DND-41 (cell line): ENCODE data around the gene NAA16.

Experiments
- ATAC-seq: fragments of 200-7000 bp; cut with Tn5 transposase; 3 replicates; pipeline ENCODE4 v1.9.1; 2021; ENCODE audit warnings: low read depth; ENCODE audit not compliant: insufficient read depth
- DNase-seq: peaks from one replicate; pipeline ENCODE4 v3.0.0-alpha.2; 2020
- H2AFZ ChIP-seq: 2 replicates; pipeline ENCODE4 v1.6.0; 2012; ENCODE audit warnings: low read depth, low read length
- H3K27ac ChIP-seq: 2 replicates; pipeline ENCODE4 v1.5.1; 2012; ENCODE audit warnings: low read length, inconsistent platforms
- H3K27me3 ChIP-seq: fragments of 200-600 bp; sonication (generic); 2 replicates; pipeline ENCODE4 v1.6.0; 2012; ENCODE audit warnings: low read length, mild to moderate bottlenecking, inconsistent platforms; ENCODE audit not compliant: insufficient read depth, poor library complexity
- H3K36me3 ChIP-seq: 2 replicates; pipeline ENCODE4 v1.5.1; 2012; ENCODE audit warnings: low read length, inconsistent platforms; ENCODE audit not compliant: insufficient read depth
- H3K4me1 ChIP-seq: 2 replicates; pipeline ENCODE4 v1.5.1; 2012; ENCODE audit warnings: mild to moderate bottlenecking, low read length; ENCODE audit not compliant: insufficient read depth
- H3K4me2 ChIP-seq: 2 replicates; pipeline ENCODE4 v1.6.0; 2012; ENCODE audit warnings: mild to moderate bottlenecking, moderate library complexity, low read length, inconsistent platforms; ENCODE audit not compliant: insufficient read depth
- H3K4me3 ChIP-seq, 2 experiments: fragments of 200-600 bp in 1 of 2; shearing (Covaris generic) in 1 of 2; 2 replicates each; pipeline ENCODE4 v1.5.1; 2012 to 2016; ENCODE audit warnings: inconsistent platforms in 2 of 2, low read length in 2 of 2, mild to moderate bottlenecking in 2 of 2, low read depth in 1 of 2, moderate library complexity in 1 of 2
- H3K79me2 ChIP-seq: 2 replicates; pipeline ENCODE4 v1.6.0; 2012; ENCODE audit warnings: low read length, inconsistent platforms; ENCODE audit not compliant: insufficient read depth
- H3K9ac ChIP-seq: 2 replicates; pipeline ENCODE4 v1.6.0; 2012; ENCODE audit warnings: low read depth, mild to moderate bottlenecking, inconsistent platforms, low read length, moderate library complexity
- H3K9me3 ChIP-seq: 2 replicates; pipeline ENCODE4 v1.5.1; 2012; ENCODE audit warnings: low read length, moderate library complexity, mild to moderate bottlenecking, inconsistent platforms; ENCODE audit not compliant: insufficient read depth, severe bottlenecking
- H4K20me1 ChIP-seq: 2 replicates; pipeline ENCODE4 v1.6.0; 2012; ENCODE audit warnings: low read length; ENCODE audit not compliant: insufficient read depth
- CTCF ChIP-seq: IDR thresholded peaks from 2 replicates; pipeline ENCODE4 v1.5.1; 2012; ENCODE audit warnings: borderline replicate concordance, low read length, moderate library complexity, mild to moderate bottlenecking; ENCODE audit not compliant: poor library complexity, severe bottlenecking; ENCODE audit errors: extremely low read depth
- EZH2 ChIP-seq: IDR thresholded peaks from 3 replicates; pipeline ENCODE4 v1.6.1; 2012; ENCODE audit warnings: borderline replicate concordance, low read depth, mild to moderate bottlenecking, moderate library complexity, low read length, inconsistent platforms; ENCODE audit not compliant: severe bottlenecking

NAA16 gene

GRCh38 chr13:41306271-41307145 is 4.6 kb upstream of the NAA16 start:
- TF ChIP-seq EZH2 (no peak), CTCF (no peak)
- Histone ChIP-seq H3K4me1 (peaks cover 9% of the 10 kb centered on the region), H3K4me2 (no peak overlapping the region), H3K9ac (no peak overlapping the region), H3K79me2 (peaks cover 4% of the 10 kb centered on the region), H3K27me3 (no peaks in the 10 kb centered on the region), H3K9me3 (no peaks in the 10 kb centered on the region), H2AFZ (no peak overlapping the region), H4K20me1 (no peaks in the 10 kb centered on the region), H3K27ac (no peak overlapping the region), H3K36me3 (no peaks in the 10 kb centered on the region; the same call in 1 of the 2 replicates), H3K4me3 (no peak overlapping the region)
- ATAC-seq = no peak
- DNase-seq = no peak

DNA sequence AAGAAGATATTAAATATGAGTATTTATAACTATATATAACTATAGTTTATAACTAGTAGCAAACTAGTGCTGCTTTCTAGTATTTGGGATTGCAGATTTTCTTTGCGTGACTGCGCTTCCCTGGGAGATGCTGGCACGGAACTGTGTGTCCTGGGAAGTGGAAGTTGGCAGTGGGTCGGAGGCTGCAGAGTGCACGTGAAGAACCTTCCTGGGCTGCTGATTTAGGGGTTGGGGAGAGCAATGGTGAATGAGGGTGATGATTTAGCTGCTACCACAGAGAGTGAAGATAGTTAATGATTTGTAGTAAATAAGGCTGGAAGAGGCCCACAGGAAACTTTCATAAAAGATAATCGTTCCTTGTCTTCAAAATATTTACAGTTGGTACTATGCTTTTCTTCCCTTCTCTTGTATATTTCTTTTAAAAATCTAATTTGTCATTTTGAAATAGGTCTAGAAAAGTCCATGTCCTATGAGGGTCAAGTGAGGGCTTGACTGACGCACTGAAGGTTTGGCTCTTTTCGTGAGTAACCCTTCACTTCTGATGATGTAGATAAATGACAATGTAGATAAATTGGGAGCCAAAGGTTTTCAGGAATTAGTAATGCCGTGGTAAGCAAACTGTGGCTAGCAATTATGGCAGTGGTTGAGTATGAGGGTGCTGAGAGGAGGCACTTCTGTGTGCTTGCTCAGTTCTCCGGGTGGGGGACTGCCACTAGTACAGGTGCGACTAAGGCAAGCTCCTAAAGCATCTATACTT is 3.0 kb upstream of the NAA16 start:
- no peak for TF ChIP-seq EZH2
- Histone ChIP-seq H3K9me3 (no peaks in the 10 kb centered on the region), H3K36me3 (no peaks in the 10 kb centered on the region; the same call in 1 of the 2 replicates), H3K4me2 (no peak overlapping the region), H2AFZ (no peak overlapping the region), H3K4me1 (peaks cover 19% of the 10 kb centered on the region), H3K79me2 (peaks cover 20% of the 10 kb centered on the region), H4K20me1 (peaks cover 8% of the 10 kb centered on the region), H3K27ac (no peak overlapping the region), H3K9ac (no peak overlapping the region), H3K4me3 (no peak overlapping the region), H3K27me3 (no peaks in the 10 kb centered on the region)
- ATAC-seq (no peak), DNase-seq (no peak)

DNA sequence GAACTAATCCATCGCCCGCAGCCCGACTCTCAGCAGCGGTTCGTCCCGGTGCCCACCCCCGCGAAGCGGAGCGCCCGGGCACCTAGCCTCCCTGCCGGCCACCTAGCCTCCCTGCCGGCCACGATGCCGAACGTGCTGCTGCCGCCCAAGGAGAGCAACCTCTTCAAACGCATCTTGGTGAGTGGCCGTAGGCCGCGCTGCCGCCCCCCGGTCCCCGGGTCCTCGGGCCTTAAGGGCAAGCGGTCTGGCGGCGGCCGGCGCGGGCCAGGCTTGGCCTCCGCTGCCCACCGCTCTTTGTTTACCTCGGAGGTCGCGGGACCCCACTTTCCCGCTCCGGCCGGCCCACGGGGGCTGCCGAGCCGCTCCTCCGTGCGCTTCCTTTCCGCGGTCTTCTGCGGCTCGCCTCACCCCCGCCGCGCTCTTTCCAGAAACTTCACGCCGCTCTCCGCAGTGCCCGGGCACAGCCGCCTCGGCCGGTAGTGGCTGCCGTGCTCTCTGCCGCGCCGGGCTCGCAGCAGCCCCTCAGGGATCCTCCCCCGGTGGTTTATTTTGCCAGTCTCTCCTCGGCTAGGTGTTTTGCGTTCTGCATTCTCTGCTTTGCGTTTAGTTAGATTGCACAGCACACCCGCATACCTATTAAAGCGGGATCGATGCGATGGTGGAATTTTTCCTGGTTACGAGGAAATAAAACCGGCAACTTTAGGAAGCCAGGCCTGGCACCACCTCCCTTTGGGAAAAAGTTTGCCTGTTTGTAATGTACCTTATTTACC is 524 bp downstream of the NAA16 start:
- DNase-seq (peak; percentile 61), ATAC-seq (peak; percentile 70)
- H3K27ac ChIP-seq = peak overlapping the region; percentile 74
- peaks cover 45% of the 10 kb centered on the region for H3K4me1 ChIP-seq
- peaks cover 1% of the 10 kb centered on the region for H3K36me3 ChIP-seq
- H3K27me3 ChIP-seq = no peaks in the 10 kb centered on the region
- no peaks in the 10 kb centered on the region for H3K9me3 ChIP-seq
- peak overlapping the region; percentile 91 for H3K9ac ChIP-seq
- H4K20me1 ChIP-seq = peaks cover 37% of the 10 kb centered on the region
- peak overlapping the region; percentile 78 to 89 for H3K4me3 ChIP-seq
- peaks cover 55% of the 10 kb centered on the region for H3K79me2 ChIP-seq
- peak overlapping the region; percentile 80 for H2AFZ ChIP-seq
- TF ChIP-seq EZH2 (no peak), CTCF (peak; percentile 2)
- peak overlapping the region; percentile 97 for H3K4me2 ChIP-seq
